AG04450 (cell line): ENCODE measurements around the gene OGDH. TPM values are rescaled to one million over a fixed set of nuclear protein-coding genes. Genes with fewer than 3 reads are reported as not detected.

Experiments
- CTCF ChIA-PET: fragments of 300-600, 350-600 bp; formaldehyde crosslinking; extraction: SDS; loops from one replicate; lab custom pipeline; 2022; ENCODE audit warnings: antibody characterized with exemption, inconsistent platforms; lab: Charles Lee
- POLR2A ChIA-PET: fragments of 350-600 bp; formaldehyde crosslinking; extraction: SDS; loops from one replicate; lab custom pipeline; 2021; ENCODE audit warnings: antibody characterized with exemption, inconsistent platforms; lab: Yijun Ruan, JAX
- DNase-seq: peaks from one replicate; pipeline ENCODE4 v3.0.0-alpha.2; 2011; ENCODE audit warnings: low read depth, low spot score
- H3K27ac ChIP-seq: one replicate; pipeline ENCODE4 v1.5.1; 2012; ENCODE audit warnings: low read depth, low read length, control low read depth
- H3K27me3 ChIP-seq: one replicate; pipeline ENCODE4 v1.6.0; 2012; ENCODE audit warnings: low read length; ENCODE audit not compliant: control insufficient read depth, insufficient read depth
- H3K4me3 ChIP-seq: 2 replicates; pipeline ENCODE4 v1.5.1; 2011; ENCODE audit warnings: mild to moderate bottlenecking, low read depth, low read length, control low read depth
- H3K9me3 ChIP-seq: 2 replicates; pipeline ENCODE4 v1.5.1; 2012; ENCODE audit warnings: low read length; ENCODE audit not compliant: control insufficient read depth, insufficient read depth
- CTCF ChIP-seq: IDR thresholded peaks from 2 replicates; pipeline ENCODE4 v1.5.1; 2011; ENCODE audit warnings: low read depth, low read length, control low read depth, inconsistent platforms
- polyA plus RNA-seq: library from polyadenylated mRNA; depleted of rRNA; stranded (reverse); fragments of >200 nt; gene quantifications from 2 replicates; pipeline ENCODE4 v1.2.3, GENCODE V29; 2011

The OGDH gene
- polyA plus RNA-seq, 1 experiment: 35.8 TPM

- ChIA-PET POLR2A (no interaction called here), CTCF (no interaction called here)
- H3K27ac ChIP-seq: no peak overlapping the region
- no peak for DNase-seq
- TF ChIP-seq CTCF: no peak
- no peaks in the 10 kb centered on the region for H3K27me3 ChIP-seq
- no peak overlapping the region for H3K4me3 ChIP-seq
- no peaks in the 10 kb centered on the region for H3K9me3 ChIP-seq
Observed at GRCh38 chr7:44674381-44674780, 68.0 kb downstream of the OGDH start.

- H3K9me3 ChIP-seq: no peaks in the 10 kb centered on the region
- no peak for DNase-seq
- H3K4me3 ChIP-seq: no peak overlapping the region
- TF ChIP-seq CTCF: no peak
- H3K27me3 ChIP-seq: no peaks in the 10 kb centered on the region
- CTCF ChIA-PET: no interaction called here
- POLR2A ChIA-PET: no interaction called here
- H3K27ac ChIP-seq: no peak overlapping the region
Observed at GRCh38 chr7:44676776-44677175, 70.3 kb downstream of the OGDH start.

GRCh38 chr7:44678101-44678470 lies 71.7 kb downstream of the OGDH start:
- POLR2A ChIA-PET: no interaction called here
- Histone ChIP-seq H3K9me3 (no peaks in the 10 kb centered on the region), H3K27me3 (no peaks in the 10 kb centered on the region), H3K4me3 (no peak overlapping the region), H3K27ac (peak overlapping the region; percentile 68)
- CTCF ChIA-PET: no interaction called here
- TF ChIP-seq CTCF: no peak
- no peak for DNase-seq

GRCh38 chr7:44678471-44679179 lies 72.2 kb downstream of the OGDH start:
- ChIA-PET POLR2A (no interaction called here), CTCF (no interaction called here)
- H3K4me3 ChIP-seq: no peak overlapping the region
- peak overlapping the region; percentile 68 for H3K27ac ChIP-seq
- no peaks in the 10 kb centered on the region for H3K9me3 ChIP-seq
- no peak for TF ChIP-seq CTCF
- H3K27me3 ChIP-seq: no peaks in the 10 kb centered on the region
- peak; percentile 63 for DNase-seq

GRCh38 chr7:44681645-44682044 lies 75.2 kb downstream of the OGDH start:
- no peak for DNase-seq
- H3K9me3 ChIP-seq: no peaks in the 10 kb centered on the region
- no peak overlapping the region for H3K4me3 ChIP-seq
- H3K27me3 ChIP-seq: no peaks in the 10 kb centered on the region
- TF ChIP-seq CTCF: no peak
- CTCF ChIA-PET: no interaction called here
- no peak overlapping the region for H3K27ac ChIP-seq
- POLR2A ChIA-PET: no interaction called here
